ENCODE results near the gene PEAR1.

DNA sequence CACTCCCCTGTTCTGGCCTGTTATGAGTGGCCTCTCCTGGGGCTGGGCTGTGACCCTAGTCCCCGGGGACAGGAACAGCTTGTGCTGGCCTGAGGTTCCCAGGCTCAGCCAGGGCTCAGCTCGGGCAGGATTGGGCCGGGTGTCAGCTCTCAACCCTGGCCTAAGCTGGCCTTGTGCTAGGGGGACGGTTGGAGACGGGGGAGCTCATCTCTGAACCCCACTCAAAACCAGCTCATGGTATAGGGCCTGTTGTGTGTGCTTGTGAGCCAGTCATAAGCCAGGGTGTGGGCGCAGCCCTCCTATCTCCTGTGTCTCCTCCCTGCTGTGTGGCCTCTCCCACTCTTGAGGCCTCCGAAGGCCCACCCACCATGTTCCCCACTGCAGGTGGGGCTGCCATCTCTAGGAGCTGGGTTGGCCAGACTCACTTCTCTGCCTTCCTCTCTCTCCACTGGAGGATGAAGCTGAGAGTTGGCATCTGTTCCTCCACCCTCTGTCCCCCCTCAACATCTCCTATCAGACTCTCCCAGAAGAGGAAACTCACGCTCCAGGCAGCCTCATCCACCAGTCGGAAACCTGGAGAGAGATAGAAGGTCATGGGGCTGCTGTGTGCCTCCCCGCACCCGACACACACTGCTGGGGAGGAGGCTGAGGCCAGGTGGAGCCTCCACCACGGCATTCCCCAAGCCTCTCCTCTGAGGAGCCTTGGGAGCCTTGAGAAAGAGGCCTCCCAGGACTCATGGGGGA, 1.4 kb downstream of the PEAR1 start:
- TF ChIP-seq EZH2 (IDR thresholded peaks at IDR 0.05; ENCODE audit: low read length, unreplicated experiment) (no peak), CTCF (conservative IDR thresholded peaks at IDR 0.05; ENCODE audit: low read depth, low read length) (no peak), EZH2phosphoT487 (IDR thresholded peaks at IDR 0.05; ENCODE audit: borderline replicate concordance, low read length) (no peak)
